Measurements from ENCODE around the gene HOXC6. TPM values are rescaled to one million over a fixed set of nuclear protein-coding genes. Genes with fewer than 3 reads are reported as not detected.

Gene HOXC6
- polyA plus RNA-seq, 2 donors = 1.4 TPM

GRCh38 chr12:54019924-54020590, 8.2 kb upstream of the HOXC6 start:
- 50 to 60% methylated on average over 10 of the region's 10 CpGs for WGBS, 2 donors
- H3K9me3 ChIP-seq (ENCODE audit: control insufficient read depth in 2 of 2, insufficient read depth in 1 of 2, low read depth in 1 of 2, low read length in 1 of 2) = no peaks in the 10 kb centered on the region
- H3K27me3 ChIP-seq (ENCODE audit: control insufficient read depth in 1 of 2, insufficient read depth in 2 of 2, low read length in 2 of 2) = peaks cover 0 to under 1% of the 10 kb centered on the region in 2 donors
- no peak overlapping the region for H3K4me3 ChIP-seq (ENCODE audit: low read depth in 1 of 2, low read length in 2 of 2)
- H3K27ac ChIP-seq (ENCODE audit: low read depth in 2 of 2, low read length in 1 of 2) = no peak overlapping the region
- no peaks in the 10 kb centered on the region for H3K36me3 ChIP-seq (ENCODE audit: control insufficient read depth in 2 of 2, insufficient read depth in 2 of 2, low read length in 1 of 2)
- peaks cover 3 to 6% of the 10 kb centered on the region in 2 donors for H3K4me1 ChIP-seq (ENCODE audit: control insufficient read depth in 2 of 2, insufficient read depth in 2 of 2, low read length in 1 of 2)

GRCh38 chr12:54020591-54021405, 7.4 kb upstream of the HOXC6 start:
- Histone ChIP-seq H3K36me3 (ENCODE audit: control insufficient read depth in 2 of 2, insufficient read depth in 2 of 2, low read length in 1 of 2) (no peaks in the 10 kb centered on the region), H3K4me1 (ENCODE audit: control insufficient read depth in 2 of 2, insufficient read depth in 2 of 2, low read length in 1 of 2) (peaks cover 3 to 6% of the 10 kb centered on the region in 2 donors), H3K27ac (ENCODE audit: low read depth in 2 of 2, low read length in 1 of 2) (no peak overlapping the region), H3K4me3 (ENCODE audit: low read depth in 1 of 2, low read length in 2 of 2) (no peak overlapping the region), H3K9me3 (ENCODE audit: control insufficient read depth in 2 of 2, insufficient read depth in 1 of 2, low read depth in 1 of 2, low read length in 1 of 2) (no peaks in the 10 kb centered on the region), H3K27me3 (ENCODE audit: control insufficient read depth in 1 of 2, insufficient read depth in 2 of 2, low read length in 2 of 2) (no peaks in the 10 kb centered on the region)
- 60 to 63% methylated on average over 23 of the region's 23 CpGs for WGBS, 2 donors

- H3K36me3 ChIP-seq (ENCODE audit: control insufficient read depth in 2 of 2, insufficient read depth in 2 of 2, low read length in 1 of 2) = no peaks in the 10 kb centered on the region
- WGBS, 2 donors = 21 to 29% methylated on average over 16 of the region's 16 CpGs
- no peak overlapping the region for H3K27ac ChIP-seq (ENCODE audit: low read depth in 2 of 2, low read length in 1 of 2)
- H3K9me3 ChIP-seq (ENCODE audit: control insufficient read depth in 2 of 2, insufficient read depth in 1 of 2, low read depth in 1 of 2, low read length in 1 of 2) = no peaks in the 10 kb centered on the region
- no peak overlapping the region for H3K4me3 ChIP-seq (ENCODE audit: low read depth in 1 of 2, low read length in 2 of 2)
- H3K4me1 ChIP-seq (ENCODE audit: control insufficient read depth in 2 of 2, insufficient read depth in 2 of 2, low read length in 1 of 2) = peaks cover 3 to 6% of the 10 kb centered on the region in 2 donors
- H3K27me3 ChIP-seq (ENCODE audit: control insufficient read depth in 1 of 2, insufficient read depth in 2 of 2, low read length in 2 of 2) = no peaks in the 10 kb centered on the region
Observed at GRCh38 chr12:54021432-54022013, 6.7 kb upstream of the HOXC6 start.

- H3K9me3 ChIP-seq (ENCODE audit: control insufficient read depth in 2 of 2, insufficient read depth in 1 of 2, low read depth in 1 of 2, low read length in 1 of 2) = no peaks in the 10 kb centered on the region
Observed at GRCh38 chr12:54022960-54023884, 5.0 kb upstream of the HOXC6 start.

GRCh38 chr12:54024127-54024526, 4.1 kb upstream of the HOXC6 start:
- Histone ChIP-seq H3K4me3 (ENCODE audit: low read depth in 1 of 2, low read length in 2 of 2) (no peak overlapping the region), H3K9me3 (ENCODE audit: control insufficient read depth in 2 of 2, insufficient read depth in 1 of 2, low read depth in 1 of 2, low read length in 1 of 2) (no peaks in the 10 kb centered on the region), H3K27ac (ENCODE audit: low read depth in 2 of 2, low read length in 1 of 2) (no peak overlapping the region), H3K4me1 (ENCODE audit: control insufficient read depth in 2 of 2, insufficient read depth in 2 of 2, low read length in 1 of 2) (no peaks in the 10 kb centered on the region), H3K27me3 (ENCODE audit: control insufficient read depth in 1 of 2, insufficient read depth in 2 of 2, low read length in 2 of 2) (peaks cover 0 to 2% of the 10 kb centered on the region in 2 donors), H3K36me3 (ENCODE audit: control insufficient read depth in 2 of 2, insufficient read depth in 2 of 2, low read length in 1 of 2) (no peaks in the 10 kb centered on the region)
- WGBS, 2 donors = 43 to 54% methylated on average over 17 of the region's 17 CpGs

More at GRCh38 chr12:54022960-54023884, 5.0 kb upstream of the HOXC6 start:
- H3K27me3 ChIP-seq (ENCODE audit: control insufficient read depth in 1 of 2, insufficient read depth in 2 of 2, low read length in 2 of 2) = peaks cover 0 to 2% of the 10 kb centered on the region in 2 donors
- H3K4me1 ChIP-seq (ENCODE audit: control insufficient read depth in 2 of 2, insufficient read depth in 2 of 2, low read length in 1 of 2) = peaks cover 1 to 4% of the 10 kb centered on the region in 2 donors
- no peak overlapping the region for H3K27ac ChIP-seq (ENCODE audit: low read depth in 2 of 2, low read length in 1 of 2)
- no peaks in the 10 kb centered on the region for H3K36me3 ChIP-seq (ENCODE audit: control insufficient read depth in 2 of 2, insufficient read depth in 2 of 2, low read length in 1 of 2)
- H3K4me3 ChIP-seq (ENCODE audit: low read depth in 1 of 2, low read length in 2 of 2) = no peak overlapping the region
- 54 to 65% methylated on average over 8 of the region's 8 CpGs for WGBS, 2 donors

GRCh38 chr12:54024581-54025305, 3.5 kb upstream of the HOXC6 start:
- Histone ChIP-seq H3K9me3 (ENCODE audit: control insufficient read depth in 2 of 2, insufficient read depth in 1 of 2, low read depth in 1 of 2, low read length in 1 of 2) (no peaks in the 10 kb centered on the region), H3K4me1 (ENCODE audit: control insufficient read depth in 2 of 2, insufficient read depth in 2 of 2, low read length in 1 of 2) (no peaks in the 10 kb centered on the region), H3K27me3 (ENCODE audit: control insufficient read depth in 1 of 2, insufficient read depth in 2 of 2, low read length in 2 of 2) (peaks cover 0 to 5% of the 10 kb centered on the region in 2 donors), H3K36me3 (ENCODE audit: control insufficient read depth in 2 of 2, insufficient read depth in 2 of 2, low read length in 1 of 2) (no peaks in the 10 kb centered on the region), H3K4me3 (ENCODE audit: low read depth in 1 of 2, low read length in 2 of 2) (no peak overlapping the region), H3K27ac (ENCODE audit: low read depth in 2 of 2, low read length in 1 of 2) (no peak overlapping the region)
- 46 to 61% methylated on average over 5 of the region's 5 CpGs for WGBS, 2 donors

GRCh38 chr12:54025499-54026405, 2.5 kb upstream of the HOXC6 start:
- Histone ChIP-seq H3K9me3 (ENCODE audit: control insufficient read depth in 2 of 2, insufficient read depth in 1 of 2, low read depth in 1 of 2, low read length in 1 of 2) (no peaks in the 10 kb centered on the region), H3K27me3 (ENCODE audit: control insufficient read depth in 1 of 2, insufficient read depth in 2 of 2, low read length in 2 of 2) (peaks cover 0 to 5% of the 10 kb centered on the region in 2 donors), H3K27ac (ENCODE audit: low read depth in 2 of 2, low read length in 1 of 2) (no peak overlapping the region), H3K36me3 (ENCODE audit: control insufficient read depth in 2 of 2, insufficient read depth in 2 of 2, low read length in 1 of 2) (no peaks in the 10 kb centered on the region), H3K4me1 (ENCODE audit: control insufficient read depth in 2 of 2, insufficient read depth in 2 of 2, low read length in 1 of 2) (no peaks in the 10 kb centered on the region), H3K4me3 (ENCODE audit: low read depth in 1 of 2, low read length in 2 of 2) (no peak overlapping the region)
- WGBS, 2 donors = 45 to 60% methylated on average over 7 of the region's 7 CpGs
